Neural cell (in vitro differentiated cells): ENCODE data around the gene MDP1. TPM values are rescaled to one million over a fixed set of nuclear protein-coding genes. Genes with fewer than 3 reads are reported as not detected.

Source experiments
- H2AFZ ChIP-seq: fragments of 200-600, 300-800 bp; sonication (generic), shearing (Covaris generic); 2 replicates; pipeline ENCODE4 v1.6.0; 2014; ENCODE audit warnings: low read depth, mild to moderate bottlenecking, antibody characterized with exemption, low read length, moderate library complexity
- H3F3A ChIP-seq: fragments of 200-600 bp; shearing (Covaris generic); 2 replicates; pipeline ENCODE4 v1.6.1; 2016; ENCODE audit warnings: mild to moderate bottlenecking, moderate library complexity, mixed read lengths, antibody characterized with exemption, low read length; ENCODE audit not compliant: insufficient read depth, poor library complexity, severe bottlenecking
- H3K27ac ChIP-seq: fragments of 200-600, 300-800 bp; sonication (generic), shearing (Covaris generic); 2 replicates; pipeline ENCODE4 v1.5.1; 2014; ENCODE audit warnings: mild to moderate bottlenecking, low read length, moderate library complexity
- H3K27me3 ChIP-seq: fragments of 300-800, 200-600 bp; sonication (generic), shearing (Covaris generic); 2 replicates; pipeline ENCODE4 v1.6.0; 2014; ENCODE audit warnings: mild to moderate bottlenecking, low read depth, low read length, moderate library complexity; ENCODE audit not compliant: insufficient read depth
- H3K36me3 ChIP-seq: fragments of 300-800, 200-600 bp; sonication (generic), shearing (Covaris generic); 2 replicates; pipeline ENCODE4 v1.5.1; 2014; ENCODE audit warnings: mild to moderate bottlenecking, antibody characterized with exemption, low read length, moderate library complexity; ENCODE audit not compliant: insufficient read depth
- H3K4me2 ChIP-seq: fragments of 300-800, 200-600 bp; sonication (generic), shearing (Covaris generic); 2 replicates; pipeline ENCODE4 v1.6.0; 2014; ENCODE audit warnings: mild to moderate bottlenecking, low read length
- H3K4me3 ChIP-seq: fragments of 300-800, 200-600 bp; sonication (generic), shearing (Covaris generic); 2 replicates; pipeline ENCODE4 v1.5.1; 2014; ENCODE audit warnings: mild to moderate bottlenecking, low read length, moderate library complexity
- H3K79me2 ChIP-seq: fragments of 200-600 bp; shearing (Covaris generic); replicated peaks from 2 replicates; pipeline ENCODE4 v1.6.0; 2014; ENCODE audit warnings: mild to moderate bottlenecking, low read length, moderate library complexity; ENCODE audit not compliant: insufficient read depth
- H3K9ac ChIP-seq: fragments of 300-800, 200-600 bp; sonication (generic), shearing (Covaris generic); 2 replicates; pipeline ENCODE4 v1.6.1; 2016; ENCODE audit warnings: mild to moderate bottlenecking, low read length, mixed read lengths
- H3K9me2 ChIP-seq: fragments of 200-600 bp; shearing (Covaris generic); 2 replicates; pipeline ENCODE4 v1.6.1; 2016; ENCODE audit warnings: mild to moderate bottlenecking, low read length, mixed read lengths; ENCODE audit not compliant: insufficient read depth
- H3K9me3 ChIP-seq: fragments of 200-600, 300-800 bp; sonication (generic), shearing (Covaris generic); 2 replicates; pipeline ENCODE4 v1.6.1; 2016; ENCODE audit warnings: mild to moderate bottlenecking, mixed run types, low read length, moderate library complexity, mixed read lengths
- H4K20me1 ChIP-seq: fragments of 200-600 bp; shearing (Covaris generic); 2 replicates; pipeline ENCODE4 v1.6.1; 2016; ENCODE audit warnings: mild to moderate bottlenecking, mixed run types; ENCODE audit not compliant: insufficient read depth
- CTCF ChIP-seq: fragments of 450-650 bp; IDR thresholded peaks from 2 replicates; pipeline ENCODE4 v1.5.1; 2014; ENCODE audit warnings: antibody characterized with exemption, mild to moderate bottlenecking, moderate library complexity; ENCODE audit not compliant: poor library complexity, severe bottlenecking
- EP300 ChIP-seq: fragments of 450-650 bp; conservative IDR thresholded peaks from 2 replicates; pipeline ENCODE4 v1.6.1; 2014; ENCODE audit warnings: antibody characterized with exemption, mild to moderate bottlenecking, moderate library complexity; ENCODE audit not compliant: poor library complexity, severe bottlenecking
- EZH2 ChIP-seq: fragments of 200-600, 300-800 bp; shearing (Covaris generic), sonication (generic); IDR thresholded peaks from 2 replicates; pipeline ENCODE4 v1.6.1; 2014; ENCODE audit warnings: antibody characterized with exemption, low read length, borderline replicate concordance, mild to moderate bottlenecking; ENCODE audit not compliant: insufficient read depth, poor library complexity, severe bottlenecking
- MXI1 ChIP-seq: fragments of 450-650 bp; conservative IDR thresholded peaks from 2 replicates; pipeline ENCODE4 v1.6.1; 2014; ENCODE audit warnings: antibody characterized with exemption, mild to moderate bottlenecking; ENCODE audit not compliant: poor library complexity, severe bottlenecking
- POLR2AphosphoS5 ChIP-seq: IDR thresholded peaks from 2 replicates; pipeline ENCODE4 v1.6.1; 2012
- RAD21 ChIP-seq: fragments of 450-650 bp; conservative IDR thresholded peaks from 2 replicates; pipeline ENCODE4 v1.6.1; 2014; ENCODE audit warnings: antibody characterized with exemption, mild to moderate bottlenecking, moderate library complexity
- SMC3 ChIP-seq: fragments of 450-650 bp; conservative IDR thresholded peaks from 2 replicates; pipeline ENCODE4 v1.6.1; 2014; ENCODE audit warnings: antibody characterized with exemption, mild to moderate bottlenecking, moderate library complexity; ENCODE audit not compliant: poor library complexity
- TAF1 ChIP-seq: IDR thresholded peaks from 2 replicates; pipeline ENCODE4 v1.6.1; 2012; ENCODE audit warnings: low read depth
- polyA plus RNA-seq: library from polyadenylated mRNA; depleted of rRNA; stranded (reverse); fragments of >200 nt; gene quantifications from 2 replicates; pipeline ENCODE4 v1.2.3, GENCODE V29; 2014
- TF ChIP-seq, protein P1 (sequence below): IDR thresholded peaks from 2 replicates; pipeline ENCODE4 v1.6.1; 2012; ENCODE audit warnings: borderline replicate concordance

MDP1 gene
- polyA plus RNA-seq, 1 donor from 2014 or later = 94.2 TPM

GRCh38 chr14:24185741-24186140 is 30.1 kb downstream of the MDP1 start:
- Histone ChIP-seq H2AFZ (no peak overlapping the region), H3K4me3 (no peak overlapping the region), H4K20me1 (peaks cover 4% of the 10 kb centered on the region), H3K9ac (no peak overlapping the region), H3K36me3 (no peaks in the 10 kb centered on the region), H3K79me2 (no peaks in the 10 kb centered on the region), H3K4me2 (no peak overlapping the region), H3K9me3 (no peaks in the 10 kb centered on the region), H3F3A (no peaks in the 10 kb centered on the region), H3K27ac (no peak overlapping the region), H3K27me3 (no peaks in the 10 kb centered on the region), H3K9me2 (no peaks in the 10 kb centered on the region)
- TF ChIP-seq TAF1 = no peak
- TF ChIP-seq EP300 = no peak
- TF ChIP-seq SMC3 = no peak
- no peak for TF ChIP-seq RAD21
- no peak for TF ChIP-seq POLR2AphosphoS5
- TF ChIP-seq, protein P1, sequence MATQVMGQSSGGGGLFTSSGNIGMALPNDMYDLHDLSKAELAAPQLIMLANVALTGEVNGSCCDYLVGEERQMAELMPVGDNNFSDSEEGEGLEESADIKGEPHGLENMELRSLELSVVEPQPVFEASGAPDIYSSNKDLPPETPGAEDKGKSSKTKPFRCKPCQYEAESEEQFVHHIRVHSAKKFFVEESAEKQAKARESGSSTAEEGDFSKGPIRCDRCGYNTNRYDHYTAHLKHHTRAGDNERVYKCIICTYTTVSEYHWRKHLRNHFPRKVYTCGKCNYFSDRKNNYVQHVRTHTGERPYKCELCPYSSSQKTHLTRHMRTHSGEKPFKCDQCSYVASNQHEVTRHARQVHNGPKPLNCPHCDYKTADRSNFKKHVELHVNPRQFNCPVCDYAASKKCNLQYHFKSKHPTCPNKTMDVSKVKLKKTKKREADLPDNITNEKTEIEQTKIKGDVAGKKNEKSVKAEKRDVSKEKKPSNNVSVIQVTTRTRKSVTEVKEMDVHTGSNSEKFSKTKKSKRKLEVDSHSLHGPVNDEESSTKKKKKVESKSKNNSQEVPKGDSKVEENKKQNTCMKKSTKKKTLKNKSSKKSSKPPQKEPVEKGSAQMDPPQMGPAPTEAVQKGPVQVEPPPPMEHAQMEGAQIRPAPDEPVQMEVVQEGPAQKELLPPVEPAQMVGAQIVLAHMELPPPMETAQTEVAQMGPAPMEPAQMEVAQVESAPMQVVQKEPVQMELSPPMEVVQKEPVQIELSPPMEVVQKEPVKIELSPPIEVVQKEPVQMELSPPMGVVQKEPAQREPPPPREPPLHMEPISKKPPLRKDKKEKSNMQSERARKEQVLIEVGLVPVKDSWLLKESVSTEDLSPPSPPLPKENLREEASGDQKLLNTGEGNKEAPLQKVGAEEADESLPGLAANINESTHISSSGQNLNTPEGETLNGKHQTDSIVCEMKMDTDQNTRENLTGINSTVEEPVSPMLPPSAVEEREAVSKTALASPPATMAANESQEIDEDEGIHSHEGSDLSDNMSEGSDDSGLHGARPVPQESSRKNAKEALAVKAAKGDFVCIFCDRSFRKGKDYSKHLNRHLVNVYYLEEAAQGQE = no peak
- TF ChIP-seq MXI1 = no peak
- no peak for TF ChIP-seq CTCF
- TF ChIP-seq EZH2 = no peak

DNA sequence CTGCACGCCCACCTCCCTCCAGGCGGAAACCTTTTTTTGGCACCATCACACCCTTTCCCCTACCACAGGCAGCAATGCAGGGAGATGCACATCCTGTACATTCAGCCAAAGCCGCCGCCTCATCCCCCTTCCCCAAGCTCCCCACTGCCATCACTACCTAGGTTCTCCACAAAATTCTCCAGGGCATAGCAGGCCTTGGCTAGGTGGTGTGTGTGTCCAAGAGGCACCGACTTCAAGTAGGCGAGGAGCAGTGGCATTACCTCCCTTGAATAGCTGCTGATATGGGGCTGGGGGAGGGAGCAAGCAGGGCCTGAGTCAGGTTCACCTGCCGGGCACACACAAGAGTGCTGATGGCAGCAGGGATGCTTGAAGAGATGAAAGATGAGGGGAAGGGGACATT is 30.8 kb downstream of the MDP1 start:
- TF ChIP-seq SMC3 (no peak), TAF1 (no peak), POLR2AphosphoS5 (peak; percentile 12), RAD21 (no peak), EP300 (no peak)
- Histone ChIP-seq H3K9ac (no peak overlapping the region), H4K20me1 (peaks cover 4% of the 10 kb centered on the region), H3K27ac (no peak overlapping the region), H3K9me2 (no peaks in the 10 kb centered on the region), H3K36me3 (no peaks in the 10 kb centered on the region), H3K27me3 (no peaks in the 10 kb centered on the region), H3F3A (no peaks in the 10 kb centered on the region), H3K79me2 (no peaks in the 10 kb centered on the region), H2AFZ (no peak overlapping the region), H3K9me3 (no peaks in the 10 kb centered on the region), H3K4me3 (no peak overlapping the region), H3K4me2 (no peak overlapping the region)
